Skin epidermis (tissue), 12 donors: Measurements from ENCODE around the gene NUTM2B.
"Not testable (repeated sequence)": the region's sequence is repeated elsewhere in the genome, so short reads cannot be mapped to it uniquely, and the experiment has no call there.

Experiments
- H3K27ac ChIP-seq, 21 experiments: fragments of 200-600 bp; sonication (generic) in 11 of 21; one replicate each; pipeline ENCODE4 v1.5.0; 2020; ENCODE audit warnings: mild to moderate bottlenecking in 3 of 21, inconsistent platforms in 2 of 21, moderate library complexity in 2 of 21
- H3K4me3 ChIP-seq, 7 experiments: fragments of 200-600 bp; sonication (generic) in 2 of 7; one replicate each; pipeline ENCODE4 v1.5.0; 2020; ENCODE audit warnings: inconsistent platforms in 2 of 7, mild to moderate bottlenecking in 2 of 7, moderate library complexity in 1 of 7

NUTM2B gene

GRCh38 chr10:79702927-79703326 is at the start of gene NUTM2B:
NUTM2B (plus strand) TSS chr10:79703227; CDS start chr10:79703610, 383 bp downstream.
- not testable (repeated sequence) for H3K4me3 ChIP-seq, H3K27ac ChIP-seq

- not testable (repeated sequence) for H3K27ac ChIP-seq
Observed at GRCh38 chr10:79663287-79663686, 39.7 kb upstream of the NUTM2B start.

GRCh38 chr10:79664686-79665085 is 38.3 kb upstream of the NUTM2B start:
- H3K4me3 ChIP-seq, H3K27ac ChIP-seq: not testable (repeated sequence)

More at GRCh38 chr10:79663287-79663686, 39.7 kb upstream of the NUTM2B start:
- not testable (repeated sequence) for H3K4me3 ChIP-seq

- not testable (repeated sequence) for H3K4me3 ChIP-seq, H3K27ac ChIP-seq
Observed at GRCh38 chr10:79669248-79669788, 33.7 kb upstream of the NUTM2B start.

- not testable (repeated sequence) for H3K27ac ChIP-seq, H3K4me3 ChIP-seq
Observed at GRCh38 chr10:79674878-79675277, 28.1 kb upstream of the NUTM2B start.

GRCh38 chr10:79683026-79683883 is 19.8 kb upstream of the NUTM2B start:
- H3K27ac ChIP-seq, H3K4me3 ChIP-seq: not testable (repeated sequence)

- H3K27ac ChIP-seq, H3K4me3 ChIP-seq: not testable (repeated sequence)
Observed at GRCh38 chr10:79683884-79684720, 18.9 kb upstream of the NUTM2B start.

- H3K4me3 ChIP-seq, H3K27ac ChIP-seq: not testable (repeated sequence)
Observed at GRCh38 chr10:79685044-79685685, 17.9 kb upstream of the NUTM2B start.

GRCh38 chr10:79686595-79686994 is 16.4 kb upstream of the NUTM2B start:
- not testable (repeated sequence) for H3K4me3 ChIP-seq, H3K27ac ChIP-seq

- H3K4me3 ChIP-seq, H3K27ac ChIP-seq: not testable (repeated sequence)
Observed at GRCh38 chr10:79687406-79688150, 15.4 kb upstream of the NUTM2B start.

- not testable (repeated sequence) for H3K4me3 ChIP-seq, H3K27ac ChIP-seq
Observed at GRCh38 chr10:79688798-79689197, 14.2 kb upstream of the NUTM2B start.

- not testable (repeated sequence) for H3K27ac ChIP-seq, H3K4me3 ChIP-seq
Observed at GRCh38 chr10:79696596-79696995, 6.4 kb upstream of the NUTM2B start.

- not testable (repeated sequence) for H3K27ac ChIP-seq, H3K4me3 ChIP-seq
Observed at GRCh38 chr10:79697141-79697540, 5.9 kb upstream of the NUTM2B start.

GRCh38 chr10:79700381-79700944 is 2.6 kb upstream of the NUTM2B start:
- H3K4me3 ChIP-seq, H3K27ac ChIP-seq: not testable (repeated sequence)

- not testable (repeated sequence) for H3K27ac ChIP-seq, H3K4me3 ChIP-seq
Observed at GRCh38 chr10:79707017-79707416, 4.0 kb downstream of the NUTM2B start.

GRCh38 chr10:79714976-79715375 is 11.9 kb downstream of the NUTM2B start:
- H3K4me3 ChIP-seq, H3K27ac ChIP-seq: not testable (repeated sequence)

- not testable (repeated sequence) for H3K27ac ChIP-seq, H3K4me3 ChIP-seq
Observed at GRCh38 chr10:79716917-79717579, 14.0 kb downstream of the NUTM2B start.

GRCh38 chr10:79720000-79720399 is 17.0 kb downstream of the NUTM2B start:
- H3K27ac ChIP-seq, H3K4me3 ChIP-seq: not testable (repeated sequence)
